GM12878 (cell line): ENCODE data around the gene AQP5. TPM values are rescaled to one million over a fixed set of nuclear protein-coding genes. Genes with fewer than 3 reads are reported as not detected.

Experiments used
- ATAC-seq: fragments of 200-7000 bp; cut with Tn5 transposase; 3 replicates; pipeline ENCODE4 v1.9.1; 2020; ENCODE audit warnings: mild to moderate bottlenecking, moderate library complexity
- BruUV-seq: library from RNA; stranded (reverse); fragments of 400-500 nt; replicated peaks from 2 replicates; lab custom pipeline; 2021; lab: Mats Ljungman, UMichigan
- CTCF ChIA-PET: fragments of 300-600 bp; sonication (Branson Sonifier 250); formaldehyde crosslinking; extraction: SDS; loops from one replicate; lab custom pipeline; 2021; ENCODE audit warnings: inconsistent platforms; lab: Yijun Ruan, JAX
- POLR2A ChIA-PET: fragments of 350-600 bp; formaldehyde crosslinking; extraction: SDS; loops from one replicate; lab custom pipeline; 2021; ENCODE audit warnings: inconsistent platforms; lab: Charles Lee
- RAD21 ChIA-PET: fragments of 300-600 bp; sonication (Branson Sonifier 250); formaldehyde crosslinking; loops from one replicate; lab custom pipeline; 2023; ENCODE audit warnings: antibody characterized with exemption; ENCODE audit not compliant: unreplicated experiment; lab: Charles Lee
- SMC1A ChIA-PET: fragments of 300-600 bp; sonication (Branson Sonifier 250); formaldehyde crosslinking; loops from one replicate; lab custom pipeline; 2023; ENCODE audit not compliant: unreplicated experiment, uncharacterized antibody; lab: Charles Lee
- DNase-seq: peaks from one replicate; pipeline ENCODE4 v3.0.0-alpha.2; 2011; ENCODE audit warnings: low read depth, low spot score
- FAIRE-seq: peaks from 3 replicates; lab custom pipeline; 2011; peaks lifted over from hg19 to GRCh38; lab: Jason Lieb, UNC
- H2AFZ ChIP-seq: 2 replicates; pipeline ENCODE4 v1.6.0; 2011; ENCODE audit warnings: low read depth, low read length, control low read depth; ENCODE audit not compliant: control insufficient read depth
- H3K27ac ChIP-seq: 2 replicates; pipeline ENCODE4 v1.5.1; 2011; ENCODE audit warnings: control low read depth; ENCODE audit not compliant: control insufficient read depth, insufficient read depth
- H3K27me3 ChIP-seq, 2 experiments: replicated peaks in 1 of 2; 2 replicates each; pipeline versions ENCODE4 v1.6.0 to v1.6.1; 2011; ENCODE audit warnings: low read length in 1 of 2; ENCODE audit not compliant: control insufficient read depth in 2 of 2, insufficient read depth in 2 of 2
- H3K36me3 ChIP-seq, 2 experiments: 2 replicates each; pipeline ENCODE4 v1.5.1; 2011; ENCODE audit warnings: low read length in 1 of 2; ENCODE audit not compliant: control insufficient read depth in 2 of 2, insufficient read depth in 2 of 2
- H3K4me1 ChIP-seq: 2 replicates; pipeline ENCODE4 v1.6.1; 2011; ENCODE audit warnings: mild to moderate bottlenecking, low read length, moderate library complexity, mixed read lengths; ENCODE audit not compliant: control insufficient read depth, insufficient read depth
- H3K4me2 ChIP-seq: 2 replicates; pipeline ENCODE4 v1.6.0; 2011; ENCODE audit warnings: control low read depth; ENCODE audit not compliant: control insufficient read depth, insufficient read depth
- H3K4me3 ChIP-seq: fragments of 200-600 bp; sonication (generic); 2 replicates; pipeline ENCODE4 v1.5.1; 2016
- H3K79me2 ChIP-seq: 2 replicates; pipeline ENCODE4 v1.6.0; 2011; ENCODE audit warnings: low read length; ENCODE audit not compliant: control insufficient read depth, insufficient read depth
- H3K9ac ChIP-seq: 2 replicates; pipeline ENCODE4 v1.8.0; 2011; ENCODE audit warnings: low read length, control low read depth, mixed read lengths; ENCODE audit not compliant: control insufficient read depth, insufficient read depth
- H3K9me3 ChIP-seq: replicated peaks from 3 replicates; pipeline ENCODE4 v1.5.1; 2011; ENCODE audit warnings: mild to moderate bottlenecking, low read length; ENCODE audit not compliant: control insufficient read depth, insufficient read depth
- H4K20me1 ChIP-seq: 2 replicates; pipeline ENCODE4 v1.6.0; 2011; ENCODE audit not compliant: control insufficient read depth, insufficient read depth
- CBX5 ChIP-seq: sonication (generic); IDR thresholded peaks from 2 replicates; pipeline ENCODE4 v1.6.1; 2016; ENCODE audit warnings: low read depth, moderate library complexity, mild to moderate bottlenecking, inconsistent platforms
- E4F1 ChIP-seq: fragments of 450-650 bp; IDR thresholded peaks from 2 replicates; pipeline ENCODE4 v1.6.1; 2018; ENCODE audit warnings: borderline replicate concordance, mild to moderate bottlenecking; ENCODE audit not compliant: partially characterized antibody
- IKZF1 ChIP-seq: fragments of 450-650 bp; conservative IDR thresholded peaks from 2 replicates; pipeline ENCODE4 v1.6.1; 2017; ENCODE audit warnings: antibody characterized with exemption, mild to moderate bottlenecking
- LARP7 ChIP-seq: fragments of 450-650 bp; IDR thresholded peaks from 2 replicates; pipeline ENCODE4 v1.6.1; 2017; ENCODE audit warnings: mild to moderate bottlenecking
- MYC ChIP-seq: IDR thresholded peaks from 2 replicates; pipeline ENCODE4 v1.6.1; 2011; ENCODE audit warnings: mild to moderate bottlenecking, low read length, moderate library complexity, inconsistent platforms; ENCODE audit not compliant: insufficient read depth, insufficient replicate concordance, insufficient read length, severe bottlenecking
- SP1 ChIP-seq: IDR thresholded peaks from one replicate; pipeline ENCODE4 v1.6.1; 2011; ENCODE audit warnings: low read depth, low read length
- TCF12 ChIP-seq: IDR thresholded peaks from 2 replicates; pipeline ENCODE4 v1.6.1; 2011; ENCODE audit warnings: low read depth, mild to moderate bottlenecking, low read length
- ZBTB4 ChIP-seq: fragments of 450-650 bp; formaldehyde crosslinking; IDR thresholded peaks from 2 replicates; pipeline ENCODE4 v1.4.0; 2022; ENCODE audit warnings: mild to moderate bottlenecking, moderate library complexity
- WGBS: methylation state at CpG from one replicate; pipeline ENCODE4 v1.1.6; 2016; ENCODE audit warnings: low lambda C conversion rate; ENCODE audit not compliant: insufficient replicate concordance, insufficient coverage; ENCODE audit errors: missing lambda C conversion rate; 5-methylcytosine and 5-hydroxymethylcytosine counted together
- in situ Hi-C: fragments of 300-500 bp; cut with MboI; formaldehyde crosslinking; loops from 9 replicates; pipeline ENCODE4 v1.14.3; 2018; ENCODE audit warnings: mixed read lengths
- intact Hi-C: fragments of 100-400 bp; cut with micrococcal nuclease; formaldehyde crosslinking; loops from one replicate; pipeline ENCODE4 v1.14.2; 2022; ENCODE audit not compliant: unreplicated experiment
- polyA plus RNA-seq, 11 experiments: library from polyadenylated mRNA; depleted of rRNA in 4 of 11; unstranded in 6 of 11; stranded (reverse) in 5 of 11; fragments of >200 nt; fragmentation: Nextera tagmentation in 4 of 11; fragmentation: Illumina TruSeq in 1 of 11; extraction: Ambion mirVana in 4 of 11; extraction: Trizol in 1 of 11; gene quantifications; 1 replicate in 1 of 11; 2 replicates in 10 of 11; pipeline versions ENCODE4 v1.2.1 to v1.2.3, GENCODE V29; 2011 to 2016; ENCODE audit warnings: inconsistent platforms in 2 of 11, missing spikeins in 2 of 11, low read depth in 1 of 11
- total RNA-seq, 4 experiments: library from RNA; depleted of rRNA in 3 of 4; stranded (reverse); fragments of >200 nt in 3 of 4; fragmentation: Illumina TruSeq in 1 of 4; extraction: Trizol in 1 of 4; gene quantifications; 2 replicates each; pipeline versions ENCODE4 v1.2.1 to v1.2.3, GENCODE V29; 2013 to 2021
- TF ChIP-seq, protein P1 (sequence below): IDR thresholded peaks from 2 replicates; pipeline ENCODE4 v1.6.1; 2012; ENCODE audit warnings: improper control_type of control experiment, low read depth, low read length; ENCODE audit not compliant: insufficient replicate concordance

The AQP5 gene
- total and polyA plus RNA-seq, 10 of the 15 experiments (the other 5 are each of a cell fraction or from before 2014, with no cell fraction given): not detected

GRCh38 chr12:49984476-49985359 is 23.0 kb downstream of the AQP5 start (continued):
- no peak for TF ChIP-seq ZBTB4 (CRISPR knock-in tag)
- TF ChIP-seq LARP7: no peak
- TF ChIP-seq, all 136 proteins: peak for 0

- H3K4me2 ChIP-seq: no peak overlapping the region
- H3K4me3 ChIP-seq: no peak overlapping the region
- ATAC-seq (no peak), FAIRE-seq (no peak), DNase-seq (no peak)
- no peaks in the 10 kb centered on the region for H3K9me3 ChIP-seq
- 85% methylated on average over 5 of the region's 5 CpGs for WGBS
- H3K36me3 ChIP-seq: peaks cover 1 to 22% of the 10 kb centered on the region in 2 experiments
- BruUV-seq: no TSS peak
- H3K27me3 ChIP-seq: no peaks in the 10 kb centered on the region
- no peak overlapping the region for H2AFZ ChIP-seq
- H3K27ac ChIP-seq: no peak overlapping the region
- intact Hi-C loops: no loop called here
- POLR2A ChIA-PET: interaction anchor here (1.0 kb wide), 1 partner anchor 35 kb away, joined by 3 read pairs; no protein-coding TSS in a partner anchor
- SMC1A ChIA-PET: no interaction called here
- no peak overlapping the region for H3K9ac ChIP-seq
- in situ Hi-C loops: no loop called here
- RAD21 ChIA-PET: interaction anchor here (1.7 kb wide), 1 partner anchor 19 kb away, joined by 3 read pairs; no protein-coding TSS in a partner anchor
- CTCF ChIA-PET: interaction anchor here (0.6 to 2.6 kb wide), 6 partner anchors 17 to 84 kb away, joined by 3 to 9 read pairs (median 3); no protein-coding TSS in a partner anchor
- no peaks in the 10 kb centered on the region for H4K20me1 ChIP-seq
- H3K4me1 ChIP-seq: no peaks in the 10 kb centered on the region
- no peaks in the 10 kb centered on the region for H3K79me2 ChIP-seq
- no peak for TF ChIP-seq MYC
- TF ChIP-seq SP1: no peak
- TF ChIP-seq IKZF1: no peak
- no peak for TF ChIP-seq TCF12
- TF ChIP-seq CBX5: no peak
- TF ChIP-seq, protein P1, sequence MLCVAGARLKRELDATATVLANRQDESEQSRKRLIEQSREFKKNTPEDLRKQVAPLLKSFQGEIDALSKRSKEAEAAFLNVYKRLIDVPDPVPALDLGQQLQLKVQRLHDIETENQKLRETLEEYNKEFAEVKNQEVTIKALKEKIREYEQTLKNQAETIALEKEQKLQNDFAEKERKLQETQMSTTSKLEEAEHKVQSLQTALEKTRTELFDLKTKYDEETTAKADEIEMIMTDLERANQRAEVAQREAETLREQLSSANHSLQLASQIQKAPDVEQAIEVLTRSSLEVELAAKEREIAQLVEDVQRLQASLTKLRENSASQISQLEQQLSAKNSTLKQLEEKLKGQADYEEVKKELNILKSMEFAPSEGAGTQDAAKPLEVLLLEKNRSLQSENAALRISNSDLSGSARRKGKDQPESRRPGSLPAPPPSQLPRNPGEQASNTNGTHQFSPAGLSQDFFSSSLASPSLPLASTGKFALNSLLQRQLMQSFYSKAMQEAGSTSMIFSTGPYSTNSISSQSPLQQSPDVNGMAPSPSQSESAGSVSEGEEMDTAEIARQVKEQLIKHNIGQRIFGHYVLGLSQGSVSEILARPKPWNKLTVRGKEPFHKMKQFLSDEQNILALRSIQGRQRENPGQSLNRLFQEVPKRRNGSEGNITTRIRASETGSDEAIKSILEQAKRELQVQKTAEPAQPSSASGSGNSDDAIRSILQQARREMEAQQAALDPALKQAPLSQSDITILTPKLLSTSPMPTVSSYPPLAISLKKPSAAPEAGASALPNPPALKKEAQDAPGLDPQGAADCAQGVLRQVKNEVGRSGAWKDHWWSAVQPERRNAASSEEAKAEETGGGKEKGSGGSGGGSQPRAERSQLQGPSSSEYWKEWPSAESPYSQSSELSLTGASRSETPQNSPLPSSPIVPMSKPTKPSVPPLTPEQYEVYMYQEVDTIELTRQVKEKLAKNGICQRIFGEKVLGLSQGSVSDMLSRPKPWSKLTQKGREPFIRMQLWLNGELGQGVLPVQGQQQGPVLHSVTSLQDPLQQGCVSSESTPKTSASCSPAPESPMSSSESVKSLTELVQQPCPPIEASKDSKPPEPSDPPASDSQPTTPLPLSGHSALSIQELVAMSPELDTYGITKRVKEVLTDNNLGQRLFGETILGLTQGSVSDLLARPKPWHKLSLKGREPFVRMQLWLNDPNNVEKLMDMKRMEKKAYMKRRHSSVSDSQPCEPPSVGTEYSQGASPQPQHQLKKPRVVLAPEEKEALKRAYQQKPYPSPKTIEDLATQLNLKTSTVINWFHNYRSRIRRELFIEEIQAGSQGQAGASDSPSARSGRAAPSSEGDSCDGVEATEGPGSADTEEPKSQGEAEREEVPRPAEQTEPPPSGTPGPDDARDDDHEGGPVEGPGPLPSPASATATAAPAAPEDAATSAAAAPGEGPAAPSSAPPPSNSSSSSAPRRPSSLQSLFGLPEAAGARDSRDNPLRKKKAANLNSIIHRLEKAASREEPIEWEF: no peak
- no peak for TF ChIP-seq E4F1
These were observed 24.3 kb downstream of the AQP5 start for GRCh38 chr12:49985981-49986380.
